ENCODE data around the gene COLEC11.
"Not testable (repeated sequence)": the region's sequence is repeated elsewhere in the genome, so short reads cannot be mapped to it uniquely, and the experiment has no call there.

COLEC11 gene

GRCh38 chr2:3606028-3606369, 11.1 kb downstream of the COLEC11 start:
- no peak for DNase-seq (ENCODE audit: low read depth)

- no peak for DNase-seq (ENCODE audit: low read depth)
These were observed 11.7 kb downstream of the COLEC11 start for GRCh38 chr2:3606370-3607201.

GRCh38 chr2:3608373-3609278, 13.7 kb downstream of the COLEC11 start:
- no peak for DNase-seq (ENCODE audit: low read depth)

- not testable (repeated sequence) for DNase-seq (ENCODE audit: low read depth)
These were observed 14.4 kb downstream of the COLEC11 start for GRCh38 chr2:3609279-3609673.

- no peak for DNase-seq (ENCODE audit: low read depth)
These were observed 15.5 kb downstream of the COLEC11 start for GRCh38 chr2:3610415-3610814.

- DNase-seq (ENCODE audit: low read depth) = no peak
These were observed 16.1 kb downstream of the COLEC11 start for GRCh38 chr2:3610881-3611505.

- DNase-seq (ENCODE audit: low read depth) = no peak
These were observed 16.7 kb downstream of the COLEC11 start for GRCh38 chr2:3611589-3611988.

GRCh38 chr2:3612639-3613523, 18.0 kb downstream of the COLEC11 start:
- no peak for DNase-seq (ENCODE audit: low read depth)

GRCh38 chr2:3613524-3613905, 18.6 kb downstream of the COLEC11 start:
- no peak for DNase-seq (ENCODE audit: low read depth)

GRCh38 chr2:3614743-3615142, 19.8 kb downstream of the COLEC11 start:
- DNase-seq (ENCODE audit: low read depth) = not testable (repeated sequence)

GRCh38 chr2:3615541-3616200, 20.8 kb downstream of the COLEC11 start:
- not testable (repeated sequence) for DNase-seq (ENCODE audit: low read depth)

- not testable (repeated sequence) for DNase-seq (ENCODE audit: low read depth)
These were observed 21.7 kb downstream of the COLEC11 start for GRCh38 chr2:3616435-3617197.

GRCh38 chr2:3617198-3617890, 22.4 kb downstream of the COLEC11 start:
- no peak for DNase-seq (ENCODE audit: low read depth)

GRCh38 chr2:3618367-3618766, 23.5 kb downstream of the COLEC11 start:
- DNase-seq (ENCODE audit: low read depth) = no peak

- no peak for DNase-seq (ENCODE audit: low read depth)
These were observed 24.1 kb downstream of the COLEC11 start for GRCh38 chr2:3619033-3619432.

- not testable (repeated sequence) for DNase-seq (ENCODE audit: low read depth)
These were observed 24.7 kb downstream of the COLEC11 start for GRCh38 chr2:3619661-3620060.

GRCh38 chr2:3620834-3621233, 25.9 kb downstream of the COLEC11 start:
- no peak for DNase-seq (ENCODE audit: low read depth)

- no peak for DNase-seq (ENCODE audit: low read depth)
These were observed 28.1 kb downstream of the COLEC11 start for GRCh38 chr2:3622967-3623366.

GRCh38 chr2:3624059-3624794, 29.3 kb downstream of the COLEC11 start:
- no peak for DNase-seq (ENCODE audit: low read depth)
